ENCODE results near the gene ITGB6.

GRCh38 chr2:160141912-160142311 is 58.2 kb downstream of the ITGB6 start:
- TF ChIP-seq POLR2AphosphoS5 (IDR thresholded peaks at IDR 0.05) (no peak), CTCF (IDR thresholded peaks at IDR 0.05) (no peak)
